ENCODE results near the gene ABHD18. TPM values are rescaled to one million over a fixed set of nuclear protein-coding genes. Genes with fewer than 3 reads are reported as not detected.
"Not testable (repeated sequence)": the region's sequence is repeated elsewhere in the genome, so short reads cannot be mapped to it uniquely, and the experiment has no call there.

Gene ABHD18
- total RNA-seq, 3 donors from 2014 or later = 7.9 to 11.1 (median 8.5) TPM

DNA sequence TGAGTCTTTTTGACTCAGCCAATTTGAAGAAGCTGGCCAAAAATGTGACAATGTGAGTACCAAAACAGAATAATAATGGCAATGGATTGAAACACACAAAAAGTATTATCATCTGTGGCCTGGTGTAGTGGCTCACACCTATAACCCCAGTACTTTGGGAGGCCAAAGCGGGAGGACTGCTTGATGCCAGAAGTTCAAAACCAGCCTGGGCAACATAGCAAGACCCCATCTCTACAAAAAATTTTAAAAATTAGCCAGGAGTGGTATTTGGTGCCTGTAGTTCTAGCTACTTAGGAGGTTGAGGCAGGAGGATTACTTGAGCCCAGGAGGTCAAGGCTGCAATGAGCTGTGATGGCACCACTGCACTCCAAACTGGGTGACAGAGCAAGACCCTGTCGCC lies 43.0 kb upstream of the ABHD18 start:
- no peak overlapping the region for H3K27ac ChIP-seq
- DNase-seq (ENCODE audit: low spot score in 2 of 2) = no peak
- no peaks in the 10 kb centered on the region for H3K4me1 ChIP-seq
- no peaks in the 10 kb centered on the region for H3K27me3 ChIP-seq
- peaks cover 7% of the 10 kb centered on the region for H3K36me3 ChIP-seq
- H3K4me3 ChIP-seq = no peak overlapping the region
- intact Hi-C loops (cut with DNase I; ENCODE audit: low total_unique reads) = loop anchor here (10.0 kb wide), 1 partner anchor 83 kb away; no protein-coding TSS in a partner anchor
- TF ChIP-seq POLR2AphosphoS5 (IDR thresholded peaks at IDR 0.05) (no peak), POLR2A (IDR thresholded peaks at IDR 0.05) (no peak)
- TF ChIP-seq, protein P1, sequence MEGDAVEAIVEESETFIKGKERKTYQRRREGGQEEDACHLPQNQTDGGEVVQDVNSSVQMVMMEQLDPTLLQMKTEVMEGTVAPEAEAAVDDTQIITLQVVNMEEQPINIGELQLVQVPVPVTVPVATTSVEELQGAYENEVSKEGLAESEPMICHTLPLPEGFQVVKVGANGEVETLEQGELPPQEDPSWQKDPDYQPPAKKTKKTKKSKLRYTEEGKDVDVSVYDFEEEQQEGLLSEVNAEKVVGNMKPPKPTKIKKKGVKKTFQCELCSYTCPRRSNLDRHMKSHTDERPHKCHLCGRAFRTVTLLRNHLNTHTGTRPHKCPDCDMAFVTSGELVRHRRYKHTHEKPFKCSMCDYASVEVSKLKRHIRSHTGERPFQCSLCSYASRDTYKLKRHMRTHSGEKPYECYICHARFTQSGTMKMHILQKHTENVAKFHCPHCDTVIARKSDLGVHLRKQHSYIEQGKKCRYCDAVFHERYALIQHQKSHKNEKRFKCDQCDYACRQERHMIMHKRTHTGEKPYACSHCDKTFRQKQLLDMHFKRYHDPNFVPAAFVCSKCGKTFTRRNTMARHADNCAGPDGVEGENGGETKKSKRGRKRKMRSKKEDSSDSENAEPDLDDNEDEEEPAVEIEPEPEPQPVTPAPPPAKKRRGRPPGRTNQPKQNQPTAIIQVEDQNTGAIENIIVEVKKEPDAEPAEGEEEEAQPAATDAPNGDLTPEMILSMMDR (IDR thresholded peaks at IDR 0.05) = no peak
- no peaks in the 10 kb centered on the region for H3K9me3 ChIP-seq

DNA sequence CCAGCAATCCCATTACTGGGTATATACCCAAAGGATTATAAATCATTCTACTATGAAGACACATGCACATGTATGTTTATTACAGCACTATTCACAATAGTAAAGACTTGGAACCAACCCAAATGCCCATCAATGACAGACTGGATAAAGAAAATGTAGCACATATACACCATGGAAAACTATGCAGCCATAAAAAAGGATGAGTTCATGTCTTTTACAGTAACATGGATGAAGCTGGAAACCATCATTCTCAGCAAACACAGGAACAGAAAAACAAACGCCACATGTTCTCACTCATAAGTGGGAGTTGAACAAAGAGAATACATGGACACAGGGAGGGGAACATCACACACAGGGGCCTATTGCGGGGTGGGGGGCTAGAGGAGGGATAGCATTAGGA lies 39.5 kb upstream of the ABHD18 start:
- H3K27me3 ChIP-seq; H3K9me3 ChIP-seq; DNase-seq (ENCODE audit: low spot score in 2 of 2); H3K4me1 ChIP-seq; H3K36me3 ChIP-seq; H3K27ac ChIP-seq; H3K4me3 ChIP-seq: not testable (repeated sequence)
- intact Hi-C loops (cut with DNase I; ENCODE audit: low total_unique reads) = loop anchor here (10.0 kb wide), 1 partner anchor 79 kb away; no protein-coding TSS in a partner anchor

DNA sequence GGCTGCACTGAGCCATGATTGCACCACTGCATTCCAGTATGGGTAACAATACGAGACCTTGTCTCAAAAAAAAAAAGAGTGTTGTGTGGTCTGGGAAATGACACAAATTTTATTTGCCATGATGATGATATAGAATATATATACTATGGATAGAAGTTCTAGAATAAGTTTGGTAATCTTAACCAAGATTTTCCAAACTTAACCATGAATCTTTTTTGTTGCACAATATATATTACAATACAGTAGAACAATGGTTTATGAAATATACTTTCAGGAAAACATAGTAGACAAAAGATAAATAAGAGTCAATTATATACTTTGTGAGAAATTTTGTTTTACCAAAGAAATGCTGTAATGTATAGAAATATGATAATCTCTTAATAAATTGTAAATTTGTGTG lies 35.0 kb upstream of the ABHD18 start:
- DNase-seq (ENCODE audit: low spot score in 2 of 2) = no peak

DNA sequence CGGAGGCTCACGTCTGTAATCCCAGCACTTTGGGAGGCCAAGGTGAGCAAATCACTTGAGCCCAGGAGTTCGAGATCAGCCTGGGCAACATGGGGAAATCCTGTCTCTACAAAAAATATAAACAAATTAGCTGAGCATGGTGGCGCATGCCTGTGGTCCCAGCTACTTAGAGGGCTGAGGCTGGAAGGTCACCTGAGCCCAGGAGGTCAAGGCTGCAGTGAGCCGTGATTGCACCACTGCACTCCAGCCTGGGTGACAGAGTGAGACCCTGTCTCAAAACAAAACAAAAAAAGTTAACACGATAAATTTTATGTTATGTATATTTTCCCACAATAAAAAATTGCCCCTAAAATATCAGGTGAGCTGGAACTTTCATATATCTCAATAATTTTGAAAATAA lies 33.4 kb upstream of the ABHD18 start:
- H3K9me3 ChIP-seq; H3K4me1 ChIP-seq; H3K4me3 ChIP-seq; H3K36me3 ChIP-seq; H3K27me3 ChIP-seq; H3K27ac ChIP-seq; DNase-seq (ENCODE audit: low spot score in 2 of 2): not testable (repeated sequence)
- intact Hi-C loops (cut with DNase I; ENCODE audit: low total_unique reads) = loop anchor here (1.0 kb wide), 1 partner anchor 11 kb away; no protein-coding TSS in a partner anchor

More for the DNA sequence above, 35.0 kb upstream of the ABHD18 start:
- intact Hi-C loops (cut with DNase I; ENCODE audit: low total_unique reads) = no loop called here
- no peak overlapping the region for H3K27ac ChIP-seq
- no peak overlapping the region for H3K4me3 ChIP-seq
- TF ChIP-seq, protein P1 (IDR thresholded peaks at IDR 0.05) = no peak
- TF ChIP-seq POLR2A (IDR thresholded peaks at IDR 0.05) (no peak), POLR2AphosphoS5 (IDR thresholded peaks at IDR 0.05) (no peak)
- H3K4me1 ChIP-seq = no peaks in the 10 kb centered on the region
- no peaks in the 10 kb centered on the region for H3K27me3 ChIP-seq
- H3K36me3 ChIP-seq = peaks cover 3% of the 10 kb centered on the region
- no peaks in the 10 kb centered on the region for H3K9me3 ChIP-seq

DNA sequence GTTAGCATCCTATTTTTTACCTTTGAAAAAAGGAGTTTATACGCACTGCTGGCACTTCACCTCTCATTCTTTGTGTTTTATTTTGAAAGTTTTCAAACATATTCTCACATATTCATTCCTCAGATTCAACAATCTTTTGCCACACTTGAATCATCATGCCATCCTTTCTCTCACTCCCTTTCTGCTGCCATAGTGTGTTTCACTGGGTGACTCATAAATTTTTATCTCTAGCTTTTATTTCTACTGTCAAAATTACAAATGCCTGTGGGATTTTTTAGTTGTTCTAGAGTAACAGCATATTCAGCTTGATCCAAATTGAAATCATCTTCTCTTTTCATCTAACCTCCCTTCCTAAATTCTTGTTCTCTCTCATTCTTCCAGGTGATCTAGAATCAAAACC lies 28.2 kb upstream of the ABHD18 start:
- intact Hi-C loops (cut with DNase I; ENCODE audit: low total_unique reads) = no loop called here
- Histone ChIP-seq H3K27me3 (no peaks in the 10 kb centered on the region), H3K36me3 (no peaks in the 10 kb centered on the region), H3K27ac (no peak overlapping the region), H3K4me3 (no peak overlapping the region), H3K9me3 (no peaks in the 10 kb centered on the region), H3K4me1 (no peaks in the 10 kb centered on the region)
- TF ChIP-seq, protein P1 (IDR thresholded peaks at IDR 0.05) = no peak
- TF ChIP-seq POLR2A (IDR thresholded peaks at IDR 0.05) (no peak), POLR2AphosphoS5 (IDR thresholded peaks at IDR 0.05) (no peak)
- DNase-seq (ENCODE audit: low spot score in 2 of 2) = no peak

DNA sequence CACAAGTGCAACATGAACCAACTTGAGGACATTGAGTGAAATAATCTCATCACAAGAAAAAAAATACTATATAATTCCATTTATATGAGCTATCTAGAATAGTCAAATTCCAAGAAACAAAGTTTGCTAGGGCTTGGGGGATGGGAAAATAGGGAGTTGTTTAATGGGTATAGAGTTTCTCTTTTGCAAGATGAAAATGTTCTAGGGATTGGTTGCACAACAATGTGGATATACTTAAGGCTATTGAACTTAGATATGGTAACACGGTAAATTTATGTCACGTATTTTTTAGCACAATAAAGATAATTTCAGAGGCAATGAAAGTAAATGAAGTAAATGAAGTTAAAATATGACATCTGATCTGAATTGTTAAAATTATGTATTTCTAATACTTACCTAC lies 8.1 kb upstream of the ABHD18 start:
- no peak for DNase-seq (ENCODE audit: low spot score in 2 of 2)
- Histone ChIP-seq H3K27me3 (no peaks in the 10 kb centered on the region), H3K9me3 (no peaks in the 10 kb centered on the region), H3K4me3 (no peak overlapping the region), H3K4me1 (no peaks in the 10 kb centered on the region), H3K27ac (no peak overlapping the region), H3K36me3 (no peaks in the 10 kb centered on the region)
- TF ChIP-seq POLR2A (IDR thresholded peaks at IDR 0.05) (no peak), POLR2AphosphoS5 (IDR thresholded peaks at IDR 0.05) (no peak)
- TF ChIP-seq, protein P1 (IDR thresholded peaks at IDR 0.05) = no peak
- intact Hi-C loops (cut with DNase I; ENCODE audit: low total_unique reads) = no loop called here
